ENCODE results near the gene GDF11.

Gene GDF11

DNA sequence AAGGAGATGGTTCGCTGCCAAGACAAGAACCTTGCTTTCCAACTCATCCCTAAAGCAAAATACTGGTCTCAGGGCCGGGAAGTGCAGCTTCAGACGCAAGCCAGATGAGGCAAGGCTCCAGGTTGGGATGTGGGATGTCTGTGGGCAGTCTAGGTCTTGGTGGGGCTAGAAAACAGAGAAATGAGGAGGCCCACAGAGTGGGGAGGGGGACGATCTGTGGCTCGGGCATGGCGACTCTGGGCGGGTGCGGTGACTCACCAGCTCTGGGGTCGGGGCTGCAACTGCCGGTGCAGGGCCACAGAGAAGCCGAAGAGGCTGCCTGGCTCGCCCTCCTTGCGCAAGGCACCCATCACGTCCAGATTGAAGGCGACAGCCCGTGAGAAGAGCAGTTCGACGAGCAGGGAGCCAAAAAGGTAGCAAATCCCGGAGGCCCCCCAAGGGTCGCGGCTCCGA is 35.7 kb upstream of the GDF11 start:
- DNase-seq (ENCODE audit: low read depth, low spot score): peak; percentile 45

- DNase-seq (ENCODE audit: low read depth, low spot score): peak; percentile 86
Measured at GRCh38 chr12:55707841-55708694, 34.9 kb upstream of the GDF11 start, which contains the start of gene ITGA7. ITGA7 (minus strand) TSS chr12:55707904; CDS start chr12:55707682, 222 bp downstream.

GRCh38 chr12:55708695-55709233 is 34.2 kb upstream of the GDF11 start:
- no peak for DNase-seq (ENCODE audit: low read depth, low spot score)

DNA sequence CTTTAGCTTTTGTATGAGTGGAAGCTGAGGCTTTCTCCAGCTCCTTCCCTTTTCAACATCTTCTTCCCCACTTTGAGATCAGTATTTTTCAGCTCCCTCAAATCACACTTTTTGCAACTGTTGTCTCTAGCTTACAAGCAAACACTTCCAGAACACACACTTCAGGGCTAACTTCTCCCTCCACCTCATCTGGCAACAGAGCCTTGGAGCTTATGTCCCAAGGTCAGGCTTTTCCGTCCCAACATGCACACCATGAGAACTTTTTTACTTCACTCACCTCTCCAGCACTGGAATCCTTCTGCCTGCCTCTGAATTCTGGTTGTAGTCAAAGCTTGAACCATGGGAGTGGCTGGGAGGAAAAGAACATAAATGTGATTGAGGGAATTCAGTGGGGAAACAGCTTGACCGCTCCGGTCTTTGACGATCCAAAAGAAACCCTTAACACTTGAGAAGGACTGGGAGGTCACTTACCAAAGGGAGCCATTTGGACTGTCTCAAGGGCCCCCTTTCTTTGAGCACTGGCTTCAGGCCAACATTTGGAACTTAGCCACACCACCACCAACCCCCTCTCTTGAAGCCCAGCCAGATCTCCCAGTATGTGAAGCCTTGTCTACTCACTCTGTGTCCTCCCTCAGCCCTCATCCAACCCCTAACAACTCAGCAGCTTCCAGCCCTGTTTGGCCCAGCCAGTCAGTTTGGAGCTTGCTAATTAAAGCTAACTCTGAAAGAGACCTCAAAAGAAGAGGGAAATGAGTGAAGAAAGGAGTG is 31.0 kb upstream of the GDF11 start:
- no peak for DNase-seq (ENCODE audit: low read depth, low spot score)

GRCh38 chr12:55712700-55713415 is 30.1 kb upstream of the GDF11 start:
- no peak for DNase-seq (ENCODE audit: low read depth, low spot score)

- no peak for DNase-seq (ENCODE audit: low read depth, low spot score)
Measured at GRCh38 chr12:55713721-55714120, 29.2 kb upstream of the GDF11 start.

- no peak for DNase-seq (ENCODE audit: low read depth, low spot score)
Measured at GRCh38 chr12:55715169-55715764, 27.7 kb upstream of the GDF11 start.

GRCh38 chr12:55715833-55716581 is 26.9 kb upstream of the GDF11 start, which contains the start of gene BLOC1S1:
BLOC1S1 (plus strand) TSS chr12:55716046; CDS start chr12:55716052, 6 bp downstream.
- peak; percentile 96 for DNase-seq (ENCODE audit: low read depth, low spot score)

- DNase-seq (ENCODE audit: low read depth, low spot score): no peak
Measured at GRCh38 chr12:55716582-55716957, 26.4 kb upstream of the GDF11 start.

GRCh38 chr12:55717011-55718007 is 25.6 kb upstream of the GDF11 start:
- no peak for DNase-seq (ENCODE audit: low read depth, low spot score)

DNA sequence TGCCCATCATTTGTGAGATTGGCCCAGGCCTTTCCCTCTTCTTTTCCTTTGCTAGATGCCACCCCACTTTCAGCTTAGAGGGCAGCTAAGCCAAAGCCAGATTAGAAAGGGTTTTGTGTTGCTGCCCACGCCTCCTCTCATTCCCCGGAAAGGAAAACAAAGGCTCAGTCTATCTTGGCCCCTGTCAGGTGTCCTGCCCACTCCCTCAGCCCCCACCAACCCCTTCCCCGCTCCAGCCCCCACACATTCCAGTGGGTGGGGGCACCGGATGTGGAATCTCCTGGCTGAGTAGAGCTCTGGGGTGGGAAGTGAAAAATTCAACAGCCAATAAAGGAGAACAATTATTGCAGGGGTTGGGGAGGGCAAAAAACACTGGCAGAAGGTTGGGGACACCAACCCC is 24.9 kb upstream of the GDF11 start:
- DNase-seq (ENCODE audit: low read depth, low spot score): no peak

DNA sequence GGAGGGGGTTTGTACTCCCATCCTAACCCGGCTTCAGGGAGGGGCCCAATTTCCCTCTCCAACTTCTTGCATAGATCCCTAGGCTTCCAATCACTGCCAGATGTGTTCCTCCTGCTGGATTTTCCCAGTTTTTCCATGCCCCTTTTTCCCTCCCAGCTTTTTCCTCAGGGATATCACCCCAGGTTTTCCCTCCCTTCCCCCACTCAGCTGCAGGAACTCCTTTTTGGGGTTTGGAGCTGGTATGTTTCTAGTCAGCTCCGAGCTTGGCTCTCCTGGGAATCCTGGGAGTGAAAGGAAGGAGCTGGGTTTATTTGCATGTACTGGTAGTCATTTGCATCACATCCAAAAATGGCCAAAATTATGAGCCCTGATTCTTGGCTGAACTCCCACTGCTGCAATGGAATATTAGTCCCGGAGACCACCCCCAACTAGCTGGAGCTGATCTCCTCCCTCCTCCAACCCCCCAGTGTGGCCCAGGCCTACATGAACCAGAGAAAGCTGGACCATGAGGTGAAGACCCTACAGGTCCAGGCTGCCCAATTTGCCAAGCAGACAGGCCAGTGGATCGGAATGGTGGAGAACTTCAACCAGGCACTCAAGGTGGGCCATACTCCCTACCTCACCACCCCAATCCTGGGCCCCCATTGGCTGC is 24.2 kb upstream of the GDF11 start:
- no peak for DNase-seq (ENCODE audit: low read depth, low spot score)

DNA sequence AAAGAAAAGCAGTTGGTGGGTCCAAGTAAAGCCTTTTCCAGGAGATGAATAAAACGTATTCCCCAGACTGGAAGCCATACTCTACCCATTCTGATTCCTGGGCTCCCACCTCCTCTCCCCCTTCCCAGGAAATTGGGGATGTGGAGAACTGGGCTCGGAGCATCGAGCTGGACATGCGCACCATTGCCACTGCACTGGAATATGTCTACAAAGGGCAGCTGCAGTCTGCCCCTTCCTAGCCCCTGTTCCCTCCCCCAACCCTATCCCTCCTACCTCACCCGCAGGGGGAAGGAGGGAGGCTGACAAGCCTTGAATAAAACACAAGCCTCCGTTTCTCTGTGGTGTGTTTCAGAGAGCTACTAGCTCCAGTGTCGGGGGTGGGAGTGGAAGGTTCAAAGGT is 23.6 kb upstream of the GDF11 start:
- no peak for DNase-seq (ENCODE audit: low read depth, low spot score)

- DNase-seq (ENCODE audit: low read depth, low spot score): no peak
Measured at GRCh38 chr12:55720071-55720564, 22.8 kb upstream of the GDF11 start, which contains the start of gene RDH5. RDH5 (plus strand) TSS chr12:55720393; CDS start chr12:55721185, 792 bp downstream.

GRCh38 chr12:55720894-55721444 is 22.0 kb upstream of the GDF11 start:
- DNase-seq (ENCODE audit: low read depth, low spot score): peak; percentile 78

GRCh38 chr12:55721601-55722213 is 21.2 kb upstream of the GDF11 start:
- no peak for DNase-seq (ENCODE audit: low read depth, low spot score)

DNA sequence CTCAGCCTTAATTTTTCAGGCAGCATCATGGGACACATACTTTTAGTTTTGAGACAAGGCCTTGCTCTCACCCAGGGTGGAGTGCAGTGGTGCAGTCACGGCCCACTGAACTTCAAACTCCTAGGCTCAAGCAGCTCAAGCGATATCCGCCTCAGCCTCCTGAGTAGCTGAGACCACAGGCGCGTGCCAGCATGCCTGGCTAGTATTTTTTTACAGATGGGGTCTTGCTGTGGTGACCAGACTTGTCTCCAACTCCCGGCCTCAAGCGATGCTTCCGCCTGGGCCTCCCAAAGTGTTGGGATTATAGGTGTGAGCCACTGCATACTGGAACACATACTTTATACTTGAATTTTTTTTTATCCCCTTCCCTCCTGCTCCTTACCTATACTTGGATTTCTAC is 20.0 kb upstream of the GDF11 start:
- DNase-seq (ENCODE audit: low read depth, low spot score): no peak
